Muscle of leg (tissue), 11 donors: ENCODE results near the gene PKHD1. TPM values are rescaled to one million over a fixed set of nuclear protein-coding genes. Genes with fewer than 3 reads are reported as not detected.

Experiments
- DNase-seq: peaks from one replicate; pipeline ENCODE4 v3.0.0; 2013
- H3K27ac ChIP-seq: one replicate; pipeline ENCODE4 v1.5.1; 2013; ENCODE audit warnings: mild to moderate bottlenecking, low read length, control low read depth
- H3K27me3 ChIP-seq: one replicate; pipeline ENCODE4 v1.6.1; 2013; ENCODE audit warnings: low read length; ENCODE audit not compliant: control insufficient read depth, insufficient read depth
- H3K36me3 ChIP-seq: one replicate; pipeline ENCODE4 v1.6.1; 2013; ENCODE audit warnings: low read length; ENCODE audit not compliant: control insufficient read depth, insufficient read depth
- H3K4me1 ChIP-seq: one replicate; pipeline ENCODE4 v1.6.1; 2013; ENCODE audit warnings: low read length; ENCODE audit not compliant: control insufficient read depth, insufficient read depth
- H3K4me3 ChIP-seq: one replicate; pipeline ENCODE4 v1.5.1; 2013; ENCODE audit warnings: low read length, control low read depth
- H3K9me3 ChIP-seq: replicated peaks from 2 replicates; pipeline ENCODE4 v1.6.1; 2013; ENCODE audit warnings: low read depth, low read length; ENCODE audit not compliant: control insufficient read depth
- WGBS: methylation state at CpG from one replicate; pipeline ENCODE4 v1.1.5; 2013; ENCODE audit warnings: missing lambda C conversion rate; ENCODE audit not compliant: insufficient coverage; 5-methylcytosine and 5-hydroxymethylcytosine counted together
- polyA plus RNA-seq, 8 donors: library from polyadenylated mRNA; unstranded; fragments of 120-200 nt; gene quantifications; one replicate each; pipeline versions ENCODE4 v1.2.1 to v1.2.3, GENCODE V29; 2013; ENCODE audit warnings: inconsistent platforms in 1 of 8, low replicate concordance in 1 of 8; ENCODE audit not compliant: insufficient read length in 8 of 8, insufficient read depth in 1 of 8
- total RNA-seq: library from RNA; stranded (reverse); fragments of 120-200 nt; gene quantifications from one replicate; pipeline ENCODE4 v1.2.4, GENCODE V29; 2013

Gene PKHD1
- total and polyA plus RNA-seq, 9 donors = 2.5 to 11.1 (median 3.6) TPM

GRCh38 chr6:51619042-51619799 is 468.2 kb downstream of the PKHD1 start:
- 67% methylated on average over 3 of the region's 6 CpGs for WGBS
- Histone ChIP-seq H3K36me3 (no peaks in the 10 kb centered on the region), H3K27me3 (no peaks in the 10 kb centered on the region), H3K4me3 (no peak overlapping the region), H3K9me3 (no peaks in the 10 kb centered on the region), H3K4me1 (peaks cover 3% of the 10 kb centered on the region), H3K27ac (no peak overlapping the region)
- peak; percentile 4 for DNase-seq

DNA sequence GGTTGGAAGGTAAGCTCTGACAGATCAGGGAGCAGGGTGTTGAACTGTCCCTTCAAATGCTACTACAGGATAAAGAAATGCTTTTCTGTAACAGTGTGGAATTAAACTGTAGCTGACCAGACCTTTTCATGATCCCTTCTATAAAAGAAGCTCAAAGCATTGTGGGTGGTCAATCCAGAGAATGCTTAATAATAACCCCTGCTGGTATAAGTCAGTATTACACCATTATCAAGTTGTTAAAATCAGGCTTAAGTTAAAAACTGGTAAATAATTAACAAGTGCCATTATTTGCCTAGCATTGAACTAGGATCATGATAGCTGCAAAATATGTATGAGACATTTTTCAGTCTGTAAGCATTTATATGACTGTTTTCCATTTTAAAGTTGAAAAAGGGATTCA is 468.9 kb downstream of the PKHD1 start:
- Histone ChIP-seq H3K36me3 (no peaks in the 10 kb centered on the region), H3K4me3 (no peak overlapping the region), H3K4me1 (peaks cover 3% of the 10 kb centered on the region), H3K27ac (no peak overlapping the region), H3K9me3 (no peaks in the 10 kb centered on the region), H3K27me3 (no peaks in the 10 kb centered on the region)
- peak; percentile 11 for DNase-seq

GRCh38 chr6:51617751-51618150 is 469.7 kb downstream of the PKHD1 start:
- Histone ChIP-seq H3K27ac (no peak overlapping the region), H3K27me3 (no peaks in the 10 kb centered on the region), H3K9me3 (no peaks in the 10 kb centered on the region), H3K4me1 (peaks cover 3% of the 10 kb centered on the region), H3K36me3 (no peaks in the 10 kb centered on the region), H3K4me3 (no peak overlapping the region)
- no CpG with 5 or more reads among the region's 2 CpGs for WGBS
- DNase-seq = peak; percentile 67

- H3K4me1 ChIP-seq = peaks cover 3% of the 10 kb centered on the region
- no peak overlapping the region for H3K27ac ChIP-seq
- 80% methylated on average over 1 of the region's 1 CpG for WGBS
- H3K27me3 ChIP-seq = no peaks in the 10 kb centered on the region
- no peaks in the 10 kb centered on the region for H3K9me3 ChIP-seq
- peak; percentile 51 for DNase-seq
- no peak overlapping the region for H3K4me3 ChIP-seq
- no peaks in the 10 kb centered on the region for H3K36me3 ChIP-seq
Measured at GRCh38 chr6:51616243-51616642, 471.2 kb downstream of the PKHD1 start.

DNA sequence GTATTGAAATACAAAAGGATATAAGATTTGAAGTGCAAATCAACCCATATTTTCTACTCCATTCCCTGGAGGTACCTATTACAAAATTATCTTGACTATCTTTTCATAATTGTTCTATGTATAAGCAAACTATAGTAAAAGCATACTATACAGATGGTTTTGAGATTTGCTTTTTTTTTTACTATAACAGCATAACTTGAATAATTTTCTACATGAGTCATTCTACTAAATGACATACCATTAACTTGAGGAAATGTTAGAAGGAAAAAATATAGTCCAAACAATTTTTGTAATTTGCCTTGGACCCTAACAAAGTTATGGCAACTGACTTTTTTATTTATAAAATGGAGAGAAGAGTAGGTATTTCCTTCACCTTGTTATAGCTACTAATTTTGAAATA is 472.7 kb downstream of the PKHD1 start:
- Histone ChIP-seq H3K27me3 (no peaks in the 10 kb centered on the region), H3K27ac (no peak overlapping the region), H3K36me3 (no peaks in the 10 kb centered on the region), H3K9me3 (no peaks in the 10 kb centered on the region), H3K4me3 (no peak overlapping the region), H3K4me1 (peaks cover 3% of the 10 kb centered on the region)
- peak; percentile 23 for DNase-seq

DNA sequence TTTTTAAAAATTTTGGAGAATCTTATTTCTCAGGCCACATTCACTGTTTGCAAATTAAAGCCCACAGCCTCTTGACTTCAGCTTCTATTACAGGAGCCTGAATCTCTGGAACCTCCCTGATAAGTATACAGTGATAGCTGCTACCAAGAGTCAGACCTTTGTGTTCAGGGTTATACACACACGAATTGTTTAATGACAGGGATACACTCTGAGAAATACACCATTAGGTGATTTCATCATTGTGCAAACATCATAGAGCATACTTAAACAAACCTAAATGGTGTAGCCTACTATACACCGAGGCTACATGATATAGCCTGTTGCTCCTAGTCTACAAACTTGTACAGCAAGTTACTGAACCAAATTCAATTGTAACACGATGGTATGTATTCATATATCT is 473.9 kb downstream of the PKHD1 start:
- no peaks in the 10 kb centered on the region for H3K9me3 ChIP-seq
- H3K27me3 ChIP-seq = no peaks in the 10 kb centered on the region
- no peaks in the 10 kb centered on the region for H3K4me1 ChIP-seq
- no peaks in the 10 kb centered on the region for H3K36me3 ChIP-seq
- H3K4me3 ChIP-seq = no peak overlapping the region
- no CpG with 5 or more reads among the region's 3 CpGs for WGBS
- DNase-seq = no peak
- H3K27ac ChIP-seq = no peak overlapping the region

DNA sequence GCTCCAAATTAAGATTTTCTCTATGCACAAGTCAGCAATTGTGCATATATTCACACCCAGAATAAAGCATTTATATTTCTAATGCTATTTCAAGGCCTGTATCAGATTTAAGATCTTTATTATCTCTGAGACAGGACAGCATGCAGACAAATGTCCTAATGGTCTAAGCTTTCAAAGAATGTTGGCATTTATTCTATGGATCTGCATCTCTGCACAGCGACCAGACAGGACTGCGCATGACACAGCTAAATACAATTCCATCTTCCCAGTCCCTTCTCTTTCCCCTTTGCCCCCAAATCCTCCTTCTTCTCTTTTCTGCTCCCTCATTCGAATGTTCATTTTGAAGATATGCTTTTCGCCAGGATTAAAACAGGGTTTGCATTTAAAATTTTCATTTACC is 478.5 kb downstream of the PKHD1 start:
- Histone ChIP-seq H3K4me3 (no peak overlapping the region), H3K27me3 (no peaks in the 10 kb centered on the region), H3K9me3 (no peaks in the 10 kb centered on the region), H3K4me1 (no peaks in the 10 kb centered on the region), H3K36me3 (no peaks in the 10 kb centered on the region), H3K27ac (no peak overlapping the region)
- peak; percentile 36 for DNase-seq
- WGBS = 33% methylated on average over 2 of the region's 4 CpGs

DNA sequence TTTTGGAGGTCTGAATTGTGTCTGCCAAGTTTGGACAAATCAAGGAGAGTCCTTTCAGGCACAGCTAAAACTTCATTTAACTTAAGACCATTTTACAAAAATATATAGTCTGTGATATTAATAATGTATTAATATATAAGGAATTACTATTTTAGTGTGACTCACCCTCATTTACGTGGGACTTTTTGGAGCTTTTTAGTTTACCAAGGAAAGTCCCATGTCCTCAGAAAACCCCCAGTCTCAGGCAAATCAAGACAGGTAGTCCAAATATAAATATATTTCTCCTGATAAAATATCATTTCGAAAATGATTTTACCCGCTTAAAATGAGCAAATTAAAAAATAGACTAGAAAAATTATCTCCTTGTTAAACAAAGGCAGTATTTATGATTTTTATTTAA is 479.0 kb downstream of the PKHD1 start:
- H3K36me3 ChIP-seq = no peaks in the 10 kb centered on the region
- no peak overlapping the region for H3K27ac ChIP-seq
- no peak for DNase-seq
- no peaks in the 10 kb centered on the region for H3K4me1 ChIP-seq
- no peaks in the 10 kb centered on the region for H3K9me3 ChIP-seq
- no CpG with 5 or more reads among the region's 3 CpGs for WGBS
- no peaks in the 10 kb centered on the region for H3K27me3 ChIP-seq
- H3K4me3 ChIP-seq = no peak overlapping the region

DNA sequence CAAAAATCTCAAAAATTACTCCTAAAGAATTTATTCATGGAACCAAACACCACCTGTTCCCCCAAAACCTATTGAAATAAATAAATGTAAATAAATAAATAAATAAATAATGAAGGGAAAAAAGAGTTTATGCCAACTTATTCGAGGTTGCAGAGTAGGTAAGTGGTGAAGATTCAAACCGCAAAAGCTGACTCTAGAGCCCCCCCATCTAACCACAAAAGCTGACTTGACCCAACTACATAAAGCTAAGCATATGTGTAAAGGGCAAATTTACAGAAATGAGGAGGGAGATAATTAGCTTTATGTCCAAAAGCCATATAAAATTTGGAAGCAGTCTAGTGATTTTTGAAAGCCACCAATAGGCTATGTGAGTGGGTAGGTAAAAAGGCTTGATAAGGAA is 486.9 kb downstream of the PKHD1 start:
- no peaks in the 10 kb centered on the region for H3K27me3 ChIP-seq
- no CpG with 5 or more reads among the region's 2 CpGs for WGBS
- no peak overlapping the region for H3K4me3 ChIP-seq
- no peaks in the 10 kb centered on the region for H3K4me1 ChIP-seq
- no peak overlapping the region for H3K27ac ChIP-seq
- no peak for DNase-seq
- no peaks in the 10 kb centered on the region for H3K9me3 ChIP-seq
- H3K36me3 ChIP-seq = no peaks in the 10 kb centered on the region

DNA sequence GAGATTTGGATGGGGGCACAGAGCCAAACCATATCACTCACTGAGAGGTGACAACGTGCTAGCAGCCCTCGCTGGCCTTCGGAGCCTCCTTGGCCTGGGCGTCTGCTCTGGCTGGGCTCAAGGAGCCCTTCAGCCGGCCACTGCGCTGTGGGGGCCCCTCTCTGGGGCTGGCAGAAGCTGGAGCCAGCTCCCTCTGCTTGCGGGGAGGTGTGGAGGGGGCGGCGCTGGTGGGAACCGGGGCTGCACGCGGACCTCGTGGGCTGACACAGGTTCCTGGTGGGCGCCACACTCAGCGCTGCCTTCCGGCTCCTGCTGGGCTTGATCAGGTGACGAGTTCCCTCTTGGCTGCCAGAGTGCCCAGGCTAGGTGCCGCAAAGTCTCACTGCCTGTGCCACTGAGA is 489.2 kb downstream of the PKHD1 start:
- WGBS = 92% methylated on average over 18 of the region's 18 CpGs
- Histone ChIP-seq H3K36me3 (no peaks in the 10 kb centered on the region), H3K9me3 (no peaks in the 10 kb centered on the region), H3K4me1 (no peaks in the 10 kb centered on the region), H3K27ac (no peak overlapping the region), H3K4me3 (no peak overlapping the region), H3K27me3 (no peaks in the 10 kb centered on the region)
- DNase-seq = no peak

GRCh38 chr6:51594981-51595380 is 492.4 kb downstream of the PKHD1 start:
- Histone ChIP-seq H3K4me1 (no peaks in the 10 kb centered on the region), H3K27ac (no peak overlapping the region), H3K9me3 (no peaks in the 10 kb centered on the region), H3K27me3 (no peaks in the 10 kb centered on the region), H3K4me3 (no peak overlapping the region), H3K36me3 (no peaks in the 10 kb centered on the region)
- no peak for DNase-seq
- WGBS = 33% methylated on average over 1 of the region's 1 CpG
